IPS-NIHi11 (cell line): ENCODE measurements around the gene SPEN.
A peak's percentile ranks its signal among the peaks of the same experiment; 100 is the strongest.

Experiments used
- DNase-seq: peaks from one replicate; pipeline ENCODE4 v3.0.0; 2012; ENCODE audit warnings: mixed read lengths, low spot score

The SPEN gene

GRCh38 chr1:15937706-15938168 is 90.2 kb downstream of the SPEN start:
- DNase-seq, result peak; percentile 67

- DNase-seq, result no peak
Observed at GRCh38 chr1:15938628-15939161, 91.2 kb downstream of the SPEN start.

- DNase-seq, result no peak
Observed at GRCh38 chr1:15939181-15940109, 91.9 kb downstream of the SPEN start.

GRCh38 chr1:15940110-15941043 is 92.9 kb downstream of the SPEN start:
- DNase-seq, result no peak

GRCh38 chr1:15941044-15941840 is 93.7 kb downstream of the SPEN start:
- no peak for DNase-seq

- no peak for DNase-seq
Observed at GRCh38 chr1:15941899-15942660, 94.6 kb downstream of the SPEN start.

- DNase-seq, result no peak
Observed at GRCh38 chr1:15942661-15943327, 95.3 kb downstream of the SPEN start.

GRCh38 chr1:15943328-15943991 is 96.0 kb downstream of the SPEN start:
- no peak for DNase-seq

GRCh38 chr1:15943992-15944307 is 96.4 kb downstream of the SPEN start:
- DNase-seq, result no peak

GRCh38 chr1:15944308-15945010 is 97.0 kb downstream of the SPEN start:
- no peak for DNase-seq

- DNase-seq, result no peak
Observed at GRCh38 chr1:15945011-15945831, 97.7 kb downstream of the SPEN start.

- no peak for DNase-seq
Observed at GRCh38 chr1:15945832-15946448, 98.4 kb downstream of the SPEN start.

- no peak for DNase-seq
Observed at GRCh38 chr1:15946571-15947381, 99.3 kb downstream of the SPEN start.

GRCh38 chr1:15947382-15948090 is 100.0 kb downstream of the SPEN start:
- no peak for DNase-seq

- DNase-seq, result no peak
Observed at GRCh38 chr1:15948091-15948591, 100.6 kb downstream of the SPEN start.
